GM19035 (cell line): ENCODE data around the gene CRP.
"Not testable (repeated sequence)": the region's sequence is repeated elsewhere in the genome, so short reads cannot be mapped to it uniquely, and the experiment has no call there.

Experiments used
- ATAC-seq: cut with Tn5 transposase; IDR thresholded peaks from one replicate; pipeline ENCODE4 v1.9.1; 2021; ENCODE audit not compliant: unreplicated experiment

CRP gene

DNA sequence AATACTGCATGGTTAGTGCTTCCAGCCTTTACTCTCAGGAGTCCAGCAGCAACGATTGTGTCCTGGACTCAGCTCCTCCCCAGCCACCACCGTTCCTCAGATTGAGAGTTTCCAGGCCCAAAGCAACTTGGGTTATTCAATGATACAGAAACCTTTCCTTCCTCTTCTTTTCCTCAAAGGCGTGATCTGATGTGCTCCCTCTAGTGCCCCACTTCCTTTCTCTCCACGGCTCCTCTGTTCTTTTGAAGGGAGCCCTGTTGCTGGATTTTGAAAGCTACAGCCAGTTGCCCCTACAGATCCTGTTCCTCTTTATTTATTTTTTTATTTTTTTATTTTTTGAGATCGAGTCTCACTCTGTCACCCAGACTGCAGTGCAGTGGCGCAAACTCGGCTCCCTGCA is 14.1 kb downstream of the CRP start:
- ATAC-seq = no peak

DNA sequence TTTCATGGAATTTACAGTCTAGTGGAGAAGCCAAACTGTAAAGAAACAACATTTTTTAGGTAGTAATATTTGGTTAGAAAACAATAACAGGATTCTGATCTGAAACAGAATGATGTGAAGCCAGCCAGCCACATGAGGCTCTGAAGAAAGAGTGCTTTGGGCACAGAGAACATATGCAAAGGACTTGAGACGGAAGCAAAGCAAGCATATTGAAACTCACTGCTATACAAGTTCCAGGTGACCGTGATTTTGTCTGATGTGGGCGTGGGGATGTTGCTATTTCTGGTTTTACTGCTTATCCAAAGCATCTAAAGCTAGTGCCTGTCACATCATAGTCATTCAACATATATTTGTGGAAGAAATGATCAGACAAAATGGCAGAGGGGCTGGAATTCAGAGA is 14.7 kb downstream of the CRP start:
- no peak for ATAC-seq

DNA sequence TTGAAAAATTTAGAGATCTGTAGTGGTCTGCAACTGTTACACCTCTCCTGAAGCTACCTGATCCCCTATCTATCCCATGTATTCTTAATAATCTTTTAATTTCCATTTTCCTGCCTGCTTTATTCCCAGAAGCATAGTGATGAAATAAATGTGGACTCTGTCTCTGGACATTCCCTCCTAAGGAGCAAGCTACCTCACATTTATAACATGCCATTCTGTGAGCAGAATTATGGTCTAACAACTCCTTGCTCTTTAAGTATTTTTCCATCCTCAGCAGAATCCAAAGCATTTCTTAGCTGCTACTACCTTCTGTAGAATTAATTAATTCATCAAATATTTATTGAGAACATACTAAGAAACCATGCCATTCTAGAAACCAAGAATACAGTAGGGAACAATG is 15.1 kb downstream of the CRP start:
- no peak for ATAC-seq

DNA sequence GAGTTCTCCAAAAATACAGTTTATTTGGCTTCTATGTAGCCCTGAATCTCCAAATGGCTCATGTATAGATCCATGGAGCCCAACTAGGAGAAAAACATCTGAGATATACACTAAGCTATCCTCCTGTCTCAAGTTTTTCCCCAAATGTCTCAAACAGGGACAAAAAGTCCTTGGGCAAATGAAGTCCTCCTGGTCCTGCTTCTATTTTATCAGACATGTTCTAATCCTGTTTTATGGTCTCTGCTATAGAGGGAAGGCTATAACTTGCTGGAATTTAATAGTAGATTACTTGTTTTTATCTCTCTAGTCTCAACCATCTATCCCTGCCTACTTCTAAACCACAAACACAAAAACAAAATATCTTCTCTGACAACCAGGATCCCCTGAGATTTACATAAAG is 26.9 kb downstream of the CRP start:
- no peak for ATAC-seq

DNA sequence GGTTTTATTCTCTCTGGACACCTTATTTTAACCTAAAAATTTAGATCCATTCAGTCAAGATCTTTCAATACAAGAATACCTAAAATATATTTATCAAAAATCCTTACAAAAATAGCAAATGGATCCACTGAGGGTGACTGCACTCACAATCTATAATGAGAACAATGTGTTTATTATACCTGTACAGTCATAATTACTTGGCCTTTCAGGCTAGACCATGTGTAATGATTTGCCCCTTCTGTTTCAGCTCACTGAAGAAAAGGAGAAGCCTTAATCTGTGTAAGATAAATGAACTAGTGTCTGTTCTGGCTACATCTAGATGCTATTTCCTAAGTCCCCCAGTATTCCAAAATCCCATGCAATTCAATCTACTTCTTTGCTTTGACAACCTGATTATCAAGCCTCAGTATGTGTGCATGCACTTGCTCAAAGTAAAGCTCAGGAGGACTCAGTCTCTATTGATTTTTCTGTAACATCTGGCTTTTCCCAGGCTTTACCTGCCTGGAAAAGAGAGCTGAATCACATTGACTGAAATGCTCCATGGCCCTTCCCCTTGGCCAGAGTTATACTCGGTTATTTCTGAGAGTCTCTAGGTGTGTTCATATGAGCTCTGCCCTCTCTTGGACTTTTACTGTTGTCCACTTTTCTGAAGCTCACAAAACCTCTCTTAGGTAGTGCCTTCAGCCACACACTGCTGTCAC is 27.6 kb downstream of the CRP start:
- no peak for ATAC-seq

DNA sequence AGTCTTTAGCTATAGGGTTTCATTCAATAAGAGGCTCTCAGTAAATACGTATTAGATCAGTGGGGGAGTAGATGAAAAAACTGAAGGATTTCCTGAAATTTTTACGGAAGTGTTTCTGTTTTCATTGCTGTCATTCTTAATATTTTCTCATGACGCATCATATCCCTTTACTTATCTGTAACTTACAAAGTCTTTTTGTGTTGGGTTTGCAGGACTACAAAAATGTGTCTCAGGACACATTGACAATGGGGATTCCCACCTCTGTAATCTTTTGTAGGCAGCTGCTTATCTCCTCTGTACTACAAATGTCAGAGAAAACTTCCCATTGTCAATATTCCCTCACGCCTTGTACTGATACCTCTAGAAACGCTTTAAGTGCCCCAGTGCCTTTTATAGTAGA is 35.5 kb downstream of the CRP start:
- no peak for ATAC-seq

DNA sequence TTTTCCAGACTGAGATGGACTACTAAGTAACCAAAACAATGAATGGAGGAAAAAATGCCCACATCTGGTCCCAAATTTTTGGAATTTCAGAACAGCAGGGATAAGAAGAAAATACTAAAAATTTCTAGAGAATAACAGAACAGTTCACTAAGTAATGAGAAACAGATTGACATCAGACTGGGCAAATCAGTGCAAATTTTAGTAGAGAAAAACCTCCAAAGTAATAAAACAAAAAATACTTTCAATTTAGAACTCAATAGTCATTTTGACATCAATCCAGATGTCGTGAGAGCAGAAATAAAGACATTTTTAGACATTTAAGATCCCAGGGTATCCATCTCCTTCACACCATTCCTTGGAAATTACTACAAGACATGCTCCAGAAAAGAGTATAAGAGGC is 39.3 kb downstream of the CRP start:
- ATAC-seq = no peak

DNA sequence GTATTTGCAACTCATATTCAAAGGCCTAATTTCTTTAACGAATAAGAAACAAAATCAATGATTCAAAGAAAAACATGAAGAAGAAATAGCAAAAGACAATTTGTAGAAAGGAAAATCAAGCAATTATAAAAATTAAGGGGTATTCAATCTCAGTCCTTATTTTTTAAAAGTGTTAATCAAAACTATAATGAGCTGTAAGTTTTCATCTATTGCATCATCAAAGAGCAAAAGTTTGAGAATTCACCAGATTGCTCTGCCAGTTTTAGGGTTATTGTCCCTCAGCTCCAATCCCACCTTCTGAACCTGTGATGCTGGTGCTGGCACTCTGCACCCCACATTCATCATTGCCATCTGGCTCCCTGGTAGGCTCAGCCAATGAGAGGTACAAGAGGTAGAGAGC is 42.0 kb downstream of the CRP start:
- not testable (repeated sequence) for ATAC-seq

DNA sequence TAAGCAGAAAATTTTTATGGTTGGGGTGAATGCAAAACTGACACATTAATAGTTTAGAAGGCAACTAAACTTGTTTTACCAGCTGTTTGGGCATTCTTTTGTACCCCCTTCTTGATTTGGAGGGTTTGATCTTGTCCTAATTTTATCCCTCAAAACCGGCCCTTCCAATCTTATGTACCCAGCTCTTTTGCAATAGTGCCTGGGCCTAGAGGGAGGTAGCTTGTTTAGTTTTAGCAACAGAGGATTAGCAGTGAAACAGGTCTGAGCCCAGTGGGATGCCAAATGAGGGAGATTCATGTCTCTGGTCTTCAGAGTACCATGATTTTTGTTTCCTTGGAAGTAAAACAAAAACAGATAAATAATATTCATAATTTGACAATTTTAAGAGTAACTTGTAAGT is 45.1 kb downstream of the CRP start:
- no peak for ATAC-seq

DNA sequence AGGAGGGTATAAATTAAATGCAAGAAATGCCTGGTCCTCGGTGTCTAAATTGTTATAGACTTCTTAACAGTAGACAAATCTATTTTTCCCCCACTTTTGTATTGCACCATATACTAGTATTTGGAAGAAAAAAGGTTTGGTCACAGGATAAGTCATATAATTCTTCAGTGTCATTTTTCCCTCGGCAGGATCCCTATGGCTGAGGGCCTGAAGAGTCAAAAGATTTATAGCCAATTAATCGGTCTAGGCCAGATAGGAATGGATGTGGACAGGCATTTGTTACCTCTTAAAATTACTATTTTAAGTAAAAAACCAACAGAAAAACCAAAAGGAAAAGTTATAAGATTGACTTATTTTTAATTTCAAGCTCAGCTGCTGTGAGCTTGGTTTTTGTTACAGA is 45.6 kb downstream of the CRP start:
- no peak for ATAC-seq

DNA sequence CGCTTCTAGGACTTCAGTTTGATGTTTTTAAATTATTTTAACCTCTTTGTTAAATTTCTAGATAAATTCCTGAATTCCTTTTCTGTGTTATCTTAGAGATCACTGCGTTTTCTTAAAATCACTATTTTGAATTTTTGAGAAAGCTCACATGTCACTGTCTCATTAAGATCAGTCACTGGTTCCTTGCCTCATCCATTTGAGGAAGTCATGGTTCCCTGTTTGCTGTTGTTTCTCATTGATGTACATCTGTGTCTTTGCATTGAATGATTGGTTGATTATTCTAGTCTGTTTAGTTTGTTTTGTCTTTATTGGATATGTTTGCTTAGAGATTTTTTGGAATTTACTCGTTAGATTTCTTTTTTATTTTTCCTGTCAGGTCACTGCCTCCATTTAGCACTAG is 50.1 kb downstream of the CRP start:
- ATAC-seq = no peak

DNA sequence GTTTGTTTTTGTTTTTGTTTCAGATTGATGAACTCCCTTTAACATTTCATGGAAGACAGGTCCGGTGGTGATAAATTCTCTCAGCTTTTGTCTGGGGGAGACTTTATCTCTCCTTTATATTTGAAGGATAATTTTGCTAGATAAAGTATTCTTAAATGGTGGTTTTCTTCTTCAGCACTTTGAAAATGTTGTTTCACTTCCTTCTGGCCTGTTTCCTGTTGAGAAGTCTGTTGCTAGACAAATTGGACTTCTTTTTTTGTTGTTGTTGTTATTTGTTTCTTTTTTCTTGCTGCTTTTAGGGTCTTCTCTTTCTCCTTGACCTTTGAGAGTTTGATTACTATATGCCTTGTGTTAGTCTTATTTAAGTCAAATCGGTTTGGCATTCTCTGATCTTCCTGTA is 50.8 kb downstream of the CRP start:
- ATAC-seq = no peak
